Fibroblast of peridontal ligament (primary cell): ENCODE measurements around the gene NCOA1.
"Not testable (repeated sequence)": the region's sequence is repeated elsewhere in the genome, so short reads cannot be mapped to it uniquely, and the experiment has no call there.

Experiments used
- DNase-seq: peaks from one replicate; pipeline ENCODE4 v3.0.0-alpha.2; 2010; ENCODE audit errors: extremely low read depth

NCOA1 gene

GRCh38 chr2:24474053-24474452, 17.0 kb upstream of the NCOA1 start:
- no peak for DNase-seq

GRCh38 chr2:24477229-24477628, 13.8 kb upstream of the NCOA1 start:
- DNase-seq = no peak

GRCh38 chr2:24478243-24478642, 12.8 kb upstream of the NCOA1 start:
- DNase-seq = no peak

- no peak for DNase-seq
These were observed 10.8 kb upstream of the NCOA1 start for GRCh38 chr2:24480245-24480644.

GRCh38 chr2:24482251-24482971, 8.6 kb upstream of the NCOA1 start:
- no peak for DNase-seq

- no peak for DNase-seq
These were observed 8.1 kb upstream of the NCOA1 start for GRCh38 chr2:24482972-24483300.

- DNase-seq = not testable (repeated sequence)
These were observed 6.4 kb upstream of the NCOA1 start for GRCh38 chr2:24484677-24485076.

GRCh38 chr2:24485197-24485596, 5.9 kb upstream of the NCOA1 start:
- no peak for DNase-seq

- no peak for DNase-seq
These were observed 4.3 kb upstream of the NCOA1 start for GRCh38 chr2:24486636-24487205.

GRCh38 chr2:24489465-24490180, 1.4 kb upstream of the NCOA1 start:
- DNase-seq = no peak

GRCh38 chr2:24490181-24490689, 819 bp upstream of the NCOA1 start:
- DNase-seq = no peak

GRCh38 chr2:24491542-24492420, 727 bp downstream of the NCOA1 start:
- no peak for DNase-seq

- peak; percentile 45 for DNase-seq
These were observed 1.6 kb downstream of the NCOA1 start for GRCh38 chr2:24492421-24493279.

GRCh38 chr2:24493713-24494112, 2.7 kb downstream of the NCOA1 start:
- DNase-seq = no peak

- no peak for DNase-seq
These were observed 3.4 kb downstream of the NCOA1 start for GRCh38 chr2:24494410-24494809.

GRCh38 chr2:24495451-24495850, 4.4 kb downstream of the NCOA1 start:
- DNase-seq = no peak

GRCh38 chr2:24496959-24497358, 5.9 kb downstream of the NCOA1 start:
- no peak for DNase-seq

GRCh38 chr2:24497685-24498084, 6.6 kb downstream of the NCOA1 start:
- DNase-seq = no peak

- no peak for DNase-seq
These were observed 7.1 kb downstream of the NCOA1 start for GRCh38 chr2:24498121-24498520.

- DNase-seq = no peak
These were observed 10.8 kb downstream of the NCOA1 start for GRCh38 chr2:24501813-24502212.
